Right lobe of liver (tissue), 4 donors: ENCODE measurements around the gene ADGRL3.

ENCODE experiments used
- POLR2A ChIP-seq: fragments of 450-650 bp; IDR thresholded peaks from one replicate; pipeline ENCODE4 v1.6.1; 2017; ENCODE audit warnings: antibody characterized with exemption, mild to moderate bottlenecking
- TF ChIP-seq, protein P1 (sequence below), 4 donors: fragments of 200-600 bp in 3 of 4; fragments of 450-650 bp in 1 of 4; IDR thresholded peaks; one replicate each; pipeline versions ENCODE4 v1.5.1 to v1.8.0; 2016 to 2022; ENCODE audit warnings: antibody characterized with exemption in 4 of 4, mild to moderate bottlenecking in 2 of 4
- donor health status: DM: no; HTN: no; CAD: no.
- donor health status: DM: no; HTN: no; CAD: no.
- donor health status: DM: no; HTN: yes; CAD: no.

DNA sequence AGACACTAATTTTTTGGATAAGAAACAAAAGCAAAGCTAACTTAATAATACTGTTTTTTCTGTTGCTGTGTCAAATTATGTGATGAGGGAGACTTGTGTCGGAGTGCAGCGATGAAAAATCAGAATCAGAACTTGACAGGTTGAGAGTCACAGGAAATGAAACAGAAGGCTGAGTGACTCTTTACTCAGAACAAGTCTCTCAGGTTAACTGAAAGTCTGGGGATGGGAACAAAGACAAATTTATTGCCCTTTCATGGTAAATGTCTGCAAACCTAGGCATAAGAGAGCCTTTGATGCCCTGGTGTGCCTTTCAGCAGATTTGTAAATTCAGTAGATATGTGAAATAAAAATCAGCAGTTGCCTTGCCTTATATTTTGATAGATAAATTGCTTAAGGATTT is 96.0 kb downstream of the ADGRL3 start:
- TF ChIP-seq, protein P1, sequence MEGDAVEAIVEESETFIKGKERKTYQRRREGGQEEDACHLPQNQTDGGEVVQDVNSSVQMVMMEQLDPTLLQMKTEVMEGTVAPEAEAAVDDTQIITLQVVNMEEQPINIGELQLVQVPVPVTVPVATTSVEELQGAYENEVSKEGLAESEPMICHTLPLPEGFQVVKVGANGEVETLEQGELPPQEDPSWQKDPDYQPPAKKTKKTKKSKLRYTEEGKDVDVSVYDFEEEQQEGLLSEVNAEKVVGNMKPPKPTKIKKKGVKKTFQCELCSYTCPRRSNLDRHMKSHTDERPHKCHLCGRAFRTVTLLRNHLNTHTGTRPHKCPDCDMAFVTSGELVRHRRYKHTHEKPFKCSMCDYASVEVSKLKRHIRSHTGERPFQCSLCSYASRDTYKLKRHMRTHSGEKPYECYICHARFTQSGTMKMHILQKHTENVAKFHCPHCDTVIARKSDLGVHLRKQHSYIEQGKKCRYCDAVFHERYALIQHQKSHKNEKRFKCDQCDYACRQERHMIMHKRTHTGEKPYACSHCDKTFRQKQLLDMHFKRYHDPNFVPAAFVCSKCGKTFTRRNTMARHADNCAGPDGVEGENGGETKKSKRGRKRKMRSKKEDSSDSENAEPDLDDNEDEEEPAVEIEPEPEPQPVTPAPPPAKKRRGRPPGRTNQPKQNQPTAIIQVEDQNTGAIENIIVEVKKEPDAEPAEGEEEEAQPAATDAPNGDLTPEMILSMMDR (IDR thresholded peaks at IDR 0.05) = no peak
- TF ChIP-seq POLR2A = no peak
